IPS-15b (cell line): ENCODE results near the gene ANAPC1.

Source experiments
- H3K27me3 ChIP-seq: one replicate; pipeline ENCODE4 v1.6.1; 2013; ENCODE audit warnings: low read length; ENCODE audit not compliant: control insufficient read depth, insufficient read depth
- H3K36me3 ChIP-seq: one replicate; pipeline ENCODE4 v1.6.1; 2013; ENCODE audit warnings: low read length; ENCODE audit not compliant: control insufficient read depth, insufficient read depth
- H3K4me1 ChIP-seq: one replicate; pipeline ENCODE4 v1.6.1; 2013; ENCODE audit warnings: mild to moderate bottlenecking, low read length; ENCODE audit not compliant: control insufficient read depth, insufficient read depth
- H3K4me3 ChIP-seq: one replicate; pipeline ENCODE4 v1.5.1; 2013; ENCODE audit warnings: low read depth, low read length
- H3K9ac ChIP-seq: one replicate; pipeline ENCODE4 v1.6.1; 2013; ENCODE audit warnings: low read depth, mild to moderate bottlenecking, low read length
- H3K9me3 ChIP-seq: one replicate; pipeline ENCODE4 v1.6.1; 2013; ENCODE audit warnings: mild to moderate bottlenecking, low read length; ENCODE audit not compliant: control insufficient read depth, insufficient read depth

The ANAPC1 gene

DNA sequence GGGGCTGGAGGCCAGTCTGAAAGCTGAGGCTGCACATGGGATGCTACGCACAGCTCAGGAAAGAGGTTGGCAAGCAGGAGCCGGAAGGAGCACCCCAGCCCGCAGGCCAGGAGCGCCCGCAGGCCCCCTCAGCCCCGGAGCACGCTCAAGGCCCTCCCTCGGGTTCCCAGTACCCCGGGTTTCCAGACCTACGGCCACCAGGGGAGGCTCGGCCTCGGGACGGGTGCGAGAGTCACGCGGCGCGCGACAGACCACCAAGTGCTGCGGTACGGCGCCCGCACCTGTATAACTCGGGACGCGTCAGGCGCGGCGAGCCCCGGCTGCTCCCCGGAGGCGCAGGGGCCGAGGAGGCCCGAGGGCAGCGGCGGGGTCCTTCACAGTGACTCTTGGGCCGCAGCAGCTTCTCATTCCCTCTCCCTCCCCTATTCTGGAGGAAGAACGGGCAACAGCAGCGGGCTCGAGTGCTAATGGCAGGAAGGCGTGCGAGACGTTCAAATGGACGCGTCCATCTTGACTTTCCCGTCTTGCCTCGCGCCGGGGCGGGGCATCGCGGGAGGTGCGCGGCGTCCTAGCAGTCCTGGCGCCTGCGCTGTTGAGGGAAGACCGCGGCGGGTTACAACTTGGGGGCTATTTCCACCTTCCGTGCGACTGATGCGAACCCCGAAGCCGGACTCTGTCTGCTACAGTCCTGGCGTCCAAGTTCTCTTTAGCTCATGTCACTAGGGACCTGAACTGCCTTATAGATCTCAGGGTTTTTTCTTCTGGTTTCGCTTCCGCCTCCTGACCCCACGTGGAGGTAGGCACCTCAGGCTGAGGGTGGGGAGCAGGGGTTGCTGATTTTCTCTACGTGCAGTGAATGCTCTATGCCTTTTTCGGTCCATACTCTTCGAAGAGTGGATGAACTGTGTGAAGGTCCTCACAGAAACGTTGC lies at the start of gene ANAPC1:
Gene ANAPC1, minus strand, starts transcription at position 533 of the 931 bp plus-strand sequence. CDS start 3,368 bp downstream, outside the sequence.
- H3K27me3 ChIP-seq = no peaks in the 10 kb centered on the region
- no peaks in the 10 kb centered on the region for H3K36me3 ChIP-seq
- H3K4me3 ChIP-seq = peak within 1 kb of the TSS; percentile 96

DNA sequence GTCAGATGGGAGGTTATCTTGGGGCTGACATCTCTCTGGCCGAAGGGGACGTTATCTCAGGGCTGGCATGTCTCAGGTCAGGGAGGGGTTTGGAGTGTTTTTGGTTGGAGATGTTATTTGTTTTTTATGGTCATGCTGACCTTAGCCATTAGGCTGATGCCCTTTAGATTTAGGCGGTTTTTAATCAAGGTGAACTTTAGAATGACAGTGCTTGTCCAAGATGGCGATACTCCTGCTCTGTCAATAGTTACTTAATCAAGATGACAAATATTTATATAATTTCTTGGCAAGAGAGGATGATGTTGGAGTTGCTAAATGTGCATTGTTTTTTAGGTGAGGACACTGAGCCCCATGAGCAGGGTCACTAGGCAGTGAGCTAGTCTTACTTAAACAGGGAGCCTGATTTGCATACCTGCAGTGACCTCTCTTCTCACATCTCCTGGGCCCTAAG lies 48.9 kb upstream of the ANAPC1 start:
- Histone ChIP-seq H3K27me3 (no peaks in the 10 kb centered on the region), H3K36me3 (no peaks in the 10 kb centered on the region), H3K9ac (no peak overlapping the region), H3K9me3 (no peaks in the 10 kb centered on the region), H3K4me3 (no peak overlapping the region), H3K4me1 (no peaks in the 10 kb centered on the region)

More for the DNA sequence above, at the start of gene ANAPC1:
- Histone ChIP-seq H3K4me1 (no peaks in the 10 kb centered on the region), H3K9ac (peak within 1 kb of the TSS; percentile 97), H3K9me3 (no peaks in the 10 kb centered on the region)

GRCh38 chr2:111930875-111931274 lies 46.9 kb upstream of the ANAPC1 start:
- H3K9me3 ChIP-seq = no peaks in the 10 kb centered on the region
- no peak overlapping the region for H3K9ac ChIP-seq
- no peak overlapping the region for H3K4me3 ChIP-seq
- H3K4me1 ChIP-seq = no peaks in the 10 kb centered on the region
- H3K36me3 ChIP-seq = no peaks in the 10 kb centered on the region
- H3K27me3 ChIP-seq = no peaks in the 10 kb centered on the region

- no peak overlapping the region for H3K9ac ChIP-seq
- H3K9me3 ChIP-seq = no peaks in the 10 kb centered on the region
- no peaks in the 10 kb centered on the region for H3K36me3 ChIP-seq
- H3K4me3 ChIP-seq = no peak overlapping the region
- no peaks in the 10 kb centered on the region for H3K27me3 ChIP-seq
- no peaks in the 10 kb centered on the region for H3K4me1 ChIP-seq
Observed at GRCh38 chr2:111930409-111930808, 46.4 kb upstream of the ANAPC1 start.

DNA sequence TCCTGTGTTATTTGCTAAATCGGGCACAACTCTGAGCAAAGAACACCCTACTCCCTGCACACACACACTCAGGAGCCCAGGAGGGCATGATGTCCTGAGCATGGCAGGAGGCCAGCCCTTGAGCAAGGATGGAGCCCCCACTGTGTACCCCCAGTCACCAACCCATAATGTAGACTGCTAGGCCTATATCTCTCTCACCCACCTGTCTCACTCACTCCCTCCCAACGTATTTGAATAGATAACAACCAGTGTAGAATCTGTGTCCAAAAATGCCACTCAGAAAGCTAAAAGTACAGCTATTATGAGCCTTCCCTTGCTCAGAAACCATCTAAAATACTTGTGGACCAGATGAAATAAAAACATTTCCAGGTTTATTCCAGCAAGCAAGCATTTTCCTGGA lies 43.7 kb upstream of the ANAPC1 start:
- H3K36me3 ChIP-seq = no peaks in the 10 kb centered on the region
- no peaks in the 10 kb centered on the region for H3K9me3 ChIP-seq
- H3K9ac ChIP-seq = no peak overlapping the region
- H3K27me3 ChIP-seq = no peaks in the 10 kb centered on the region
- no peak overlapping the region for H3K4me3 ChIP-seq
- H3K4me1 ChIP-seq = no peaks in the 10 kb centered on the region

DNA sequence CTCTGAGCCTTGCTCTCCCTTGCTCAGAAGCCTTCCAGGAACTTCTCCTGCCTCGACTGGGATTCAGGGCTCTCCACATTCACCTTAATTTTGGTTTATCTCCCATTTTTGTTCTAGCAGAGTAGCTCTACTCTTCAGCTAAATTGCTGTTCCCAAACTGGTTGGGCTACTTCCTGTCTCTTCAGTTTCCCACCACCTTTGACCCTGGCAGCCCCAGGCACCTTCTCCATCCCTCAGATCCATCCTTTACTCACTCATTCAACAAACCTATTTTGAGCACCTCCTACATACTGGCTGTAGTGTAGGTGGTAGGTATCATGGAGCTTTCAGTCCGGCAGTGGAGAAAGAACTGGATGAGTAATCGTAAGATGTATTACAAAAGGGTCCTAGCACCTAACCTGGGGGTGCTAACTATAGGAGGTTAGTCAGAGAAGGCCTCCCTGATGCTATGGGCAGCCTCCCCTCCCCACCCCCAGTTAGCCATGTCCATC lies 40.7 kb upstream of the ANAPC1 start:
- H3K9me3 ChIP-seq = no peaks in the 10 kb centered on the region
- H3K4me1 ChIP-seq = no peaks in the 10 kb centered on the region
- no peaks in the 10 kb centered on the region for H3K36me3 ChIP-seq
- H3K27me3 ChIP-seq = no peaks in the 10 kb centered on the region
- H3K9ac ChIP-seq = no peak overlapping the region
- H3K4me3 ChIP-seq = no peak overlapping the region

DNA sequence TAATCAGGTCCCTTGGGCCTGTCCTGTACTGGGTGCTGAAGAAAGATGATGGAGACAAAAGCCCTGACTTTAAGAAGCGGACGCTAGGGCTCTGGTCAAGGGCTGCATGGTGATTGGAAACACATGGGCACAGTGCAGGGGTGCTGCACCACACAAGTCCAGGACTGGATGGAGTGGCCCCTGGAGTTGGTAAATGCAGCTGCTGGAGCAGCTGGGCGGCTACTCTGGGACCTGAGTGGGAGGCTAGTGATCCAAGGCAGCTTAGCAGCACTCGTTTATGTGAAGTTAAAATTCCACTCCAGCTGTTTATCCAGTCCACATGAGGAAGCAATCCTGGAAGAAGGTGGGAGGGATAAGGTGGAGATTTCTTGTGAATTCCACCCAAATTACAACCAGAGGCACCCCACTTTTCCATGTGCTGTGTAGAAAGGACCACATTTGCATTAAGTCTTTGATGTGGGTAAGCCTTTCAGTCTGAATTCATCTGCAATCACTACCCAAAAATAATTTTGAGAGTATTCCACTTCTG lies 39.3 kb upstream of the ANAPC1 start:
- Histone ChIP-seq H3K36me3 (no peaks in the 10 kb centered on the region), H3K9me3 (no peaks in the 10 kb centered on the region), H3K4me1 (no peaks in the 10 kb centered on the region), H3K27me3 (no peaks in the 10 kb centered on the region), H3K9ac (no peak overlapping the region), H3K4me3 (no peak overlapping the region)

GRCh38 chr2:111919794-111920608 lies 36.0 kb upstream of the ANAPC1 start:
- H3K9me3 ChIP-seq = no peaks in the 10 kb centered on the region
- no peak overlapping the region for H3K9ac ChIP-seq
- H3K4me1 ChIP-seq = no peaks in the 10 kb centered on the region
- no peaks in the 10 kb centered on the region for H3K27me3 ChIP-seq
- H3K36me3 ChIP-seq = no peaks in the 10 kb centered on the region
- H3K4me3 ChIP-seq = no peak overlapping the region

GRCh38 chr2:111919365-111919764 lies 35.4 kb upstream of the ANAPC1 start:
- H3K36me3 ChIP-seq = no peaks in the 10 kb centered on the region

DNA sequence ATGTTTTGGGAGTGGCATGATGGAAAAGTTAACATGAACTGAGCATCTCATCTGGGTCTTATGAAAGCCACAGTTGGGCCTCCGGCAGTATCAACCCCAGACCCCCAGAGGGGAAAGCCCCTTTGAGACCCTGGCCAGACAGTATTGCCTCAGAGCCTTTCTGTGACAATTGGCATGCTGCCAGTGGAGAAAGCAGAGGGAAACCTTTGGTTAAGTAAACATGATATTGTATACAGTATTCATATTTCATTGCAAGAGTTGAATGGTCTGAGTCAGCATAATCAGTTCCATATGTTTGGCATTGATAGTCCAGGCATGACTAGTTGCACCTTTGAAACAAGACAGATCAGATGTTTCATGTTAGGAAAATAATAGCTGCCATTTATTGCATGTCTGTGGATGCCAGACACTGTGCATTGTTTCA lies 34.4 kb upstream of the ANAPC1 start:
- H3K4me1 ChIP-seq = no peaks in the 10 kb centered on the region

More at GRCh38 chr2:111919365-111919764, 35.4 kb upstream of the ANAPC1 start:
- H3K9me3 ChIP-seq = no peaks in the 10 kb centered on the region
- no peak overlapping the region for H3K4me3 ChIP-seq
- H3K9ac ChIP-seq = no peak overlapping the region
- H3K27me3 ChIP-seq = no peaks in the 10 kb centered on the region
- no peaks in the 10 kb centered on the region for H3K4me1 ChIP-seq

GRCh38 chr2:111917106-111917505 lies 33.1 kb upstream of the ANAPC1 start:
- H3K9ac ChIP-seq = no peak overlapping the region
- H3K4me1 ChIP-seq = no peaks in the 10 kb centered on the region
- no peaks in the 10 kb centered on the region for H3K27me3 ChIP-seq
- H3K9me3 ChIP-seq = no peaks in the 10 kb centered on the region
- H3K36me3 ChIP-seq = no peaks in the 10 kb centered on the region
- no peak overlapping the region for H3K4me3 ChIP-seq

More for the DNA sequence above, 34.4 kb upstream of the ANAPC1 start:
- Histone ChIP-seq H3K36me3 (no peaks in the 10 kb centered on the region), H3K9me3 (no peaks in the 10 kb centered on the region), H3K9ac (no peak overlapping the region), H3K27me3 (no peaks in the 10 kb centered on the region), H3K4me3 (no peak overlapping the region)
